ENCODE results near the gene TTYH2.

DNA sequence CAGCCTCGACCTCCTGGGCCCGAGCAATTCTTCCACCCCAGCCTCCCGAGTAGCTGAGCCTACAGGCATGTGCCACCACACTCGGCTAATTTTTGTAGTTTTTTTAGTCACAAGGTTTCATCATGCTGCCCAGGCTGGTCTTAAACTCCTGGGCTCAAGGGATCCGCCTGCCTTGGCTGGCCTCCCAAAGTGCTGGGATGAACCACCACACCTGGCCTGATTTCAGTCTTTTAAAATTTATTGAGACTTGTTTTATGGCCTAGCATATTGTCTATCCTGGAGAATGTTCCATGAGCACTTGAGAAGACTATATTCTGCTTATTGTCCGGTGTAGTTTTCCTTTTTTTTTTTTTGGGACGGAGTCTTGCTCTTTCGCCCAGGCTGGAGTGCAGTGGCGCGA, 79.1 kb downstream of the TTYH2 start:
- TF ChIP-seq, protein P1, sequence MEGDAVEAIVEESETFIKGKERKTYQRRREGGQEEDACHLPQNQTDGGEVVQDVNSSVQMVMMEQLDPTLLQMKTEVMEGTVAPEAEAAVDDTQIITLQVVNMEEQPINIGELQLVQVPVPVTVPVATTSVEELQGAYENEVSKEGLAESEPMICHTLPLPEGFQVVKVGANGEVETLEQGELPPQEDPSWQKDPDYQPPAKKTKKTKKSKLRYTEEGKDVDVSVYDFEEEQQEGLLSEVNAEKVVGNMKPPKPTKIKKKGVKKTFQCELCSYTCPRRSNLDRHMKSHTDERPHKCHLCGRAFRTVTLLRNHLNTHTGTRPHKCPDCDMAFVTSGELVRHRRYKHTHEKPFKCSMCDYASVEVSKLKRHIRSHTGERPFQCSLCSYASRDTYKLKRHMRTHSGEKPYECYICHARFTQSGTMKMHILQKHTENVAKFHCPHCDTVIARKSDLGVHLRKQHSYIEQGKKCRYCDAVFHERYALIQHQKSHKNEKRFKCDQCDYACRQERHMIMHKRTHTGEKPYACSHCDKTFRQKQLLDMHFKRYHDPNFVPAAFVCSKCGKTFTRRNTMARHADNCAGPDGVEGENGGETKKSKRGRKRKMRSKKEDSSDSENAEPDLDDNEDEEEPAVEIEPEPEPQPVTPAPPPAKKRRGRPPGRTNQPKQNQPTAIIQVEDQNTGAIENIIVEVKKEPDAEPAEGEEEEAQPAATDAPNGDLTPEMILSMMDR (IDR thresholded peaks at IDR 0.05), result no peak
- TF ChIP-seq EP300 (IDR thresholded peaks at IDR 0.05) (no peak), POLR2A (IDR thresholded peaks at IDR 0.05) (no peak), POLR2AphosphoS5 (IDR thresholded peaks at IDR 0.05) (no peak)

All from upper lobe of left lung (tissue), 4 donors.